ENCODE measurements around the gene ABO.
"Not testable (repeated sequence)": the region's sequence is repeated elsewhere in the genome, so short reads cannot be mapped to it uniquely, and the experiment has no call there.

Gene ABO

DNA sequence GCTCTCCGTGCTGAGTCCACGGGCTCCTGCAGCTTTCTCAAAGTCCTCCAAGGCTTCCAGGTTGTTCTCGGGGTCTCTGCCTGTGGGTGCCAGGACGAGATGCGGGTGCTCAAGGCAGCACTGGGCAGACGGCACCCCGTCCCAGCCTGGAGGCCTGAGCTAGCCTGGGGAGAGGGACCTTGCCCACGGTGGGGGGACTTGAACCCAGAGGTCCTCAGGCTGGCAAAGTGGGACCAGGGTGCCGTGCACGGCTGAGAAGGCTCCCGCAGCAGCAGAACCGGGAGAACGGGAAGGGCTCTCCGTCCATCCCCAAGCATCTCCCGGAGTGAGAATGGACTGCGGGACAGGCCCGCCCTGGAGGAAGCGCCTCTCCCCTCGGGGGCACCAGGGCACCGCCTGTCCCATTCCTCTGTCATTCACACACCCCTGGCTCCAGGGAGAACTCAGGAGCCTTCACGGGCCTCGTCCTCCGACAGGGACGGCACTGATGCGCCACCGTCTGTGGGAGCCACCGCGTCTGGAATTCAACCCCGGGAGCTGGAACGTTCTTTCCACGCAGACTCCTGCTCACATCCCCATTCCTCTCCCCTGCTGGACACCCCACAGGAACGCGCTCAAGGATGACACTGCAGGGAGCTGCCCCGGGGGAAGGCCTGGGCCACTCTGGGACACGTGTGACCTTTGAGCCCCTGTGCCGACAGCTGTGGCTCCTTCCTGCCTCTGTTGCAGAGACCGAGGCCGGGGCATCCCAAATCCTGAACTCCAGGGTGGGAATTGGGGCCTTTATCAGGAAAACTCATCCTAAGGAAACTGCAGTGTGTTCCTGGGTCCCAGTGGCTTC, 49.6 kb downstream of the ABO start:
- H3K27ac ChIP-seq (ENCODE audit: low read depth in 2 of 2, low read length in 2 of 2): no peak overlapping the region
- H3K27me3 ChIP-seq (ENCODE audit: control insufficient read depth in 2 of 2, insufficient read depth in 2 of 2, low read length in 2 of 2): no peaks in the 10 kb centered on the region
- no peak overlapping the region for H3K9ac ChIP-seq (ENCODE audit: low read depth in 1 of 2, low read length in 2 of 2)
- no peak overlapping the region for H3K4me3 ChIP-seq (ENCODE audit: low read length in 2 of 2)
- H3K36me3 ChIP-seq (ENCODE audit: control insufficient read depth in 2 of 2, insufficient read depth in 2 of 2, low read length in 2 of 2): no peaks in the 10 kb centered on the region
- H3K4me1 ChIP-seq (ENCODE audit: control insufficient read depth in 2 of 2, insufficient read depth in 2 of 2, low read length in 2 of 2): peaks cover 0 to 3% of the 10 kb centered on the region in 2 donors
- H3K9me3 ChIP-seq (ENCODE audit: control insufficient read depth in 2 of 2, low read length in 2 of 2): no peaks in the 10 kb centered on the region

DNA sequence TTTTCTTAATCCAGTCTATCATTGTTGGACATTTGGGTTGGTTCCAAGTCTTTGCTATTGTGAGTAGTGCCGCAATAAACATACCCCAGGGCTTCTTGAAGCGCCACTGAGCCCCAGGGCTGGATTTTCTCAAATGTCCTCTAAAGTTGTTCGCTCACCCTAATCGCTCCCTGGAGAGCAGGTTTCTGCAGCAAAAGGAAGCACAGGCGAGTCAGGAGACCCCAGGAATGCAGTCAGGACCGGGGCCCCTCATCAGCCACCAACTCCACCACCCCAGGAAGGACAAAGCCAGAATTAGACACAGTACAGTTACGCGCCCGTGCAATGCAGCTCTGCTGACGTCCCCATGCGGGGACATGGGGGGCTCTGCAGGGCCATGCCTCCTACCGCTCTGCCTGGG, 50.2 kb downstream of the ABO start:
- H3K4me3 ChIP-seq (ENCODE audit: low read length in 2 of 2): no peak overlapping the region
- peaks cover 0 to 3% of the 10 kb centered on the region in 2 donors for H3K4me1 ChIP-seq (ENCODE audit: control insufficient read depth in 2 of 2, insufficient read depth in 2 of 2, low read length in 2 of 2)
- no peak overlapping the region for H3K27ac ChIP-seq (ENCODE audit: low read depth in 2 of 2, low read length in 2 of 2)
- no peak overlapping the region for H3K9ac ChIP-seq (ENCODE audit: low read depth in 1 of 2, low read length in 2 of 2)
- no peaks in the 10 kb centered on the region for H3K36me3 ChIP-seq (ENCODE audit: control insufficient read depth in 2 of 2, insufficient read depth in 2 of 2, low read length in 2 of 2)
- H3K9me3 ChIP-seq (ENCODE audit: control insufficient read depth in 2 of 2, low read length in 2 of 2): no peaks in the 10 kb centered on the region
- H3K27me3 ChIP-seq (ENCODE audit: control insufficient read depth in 2 of 2, insufficient read depth in 2 of 2, low read length in 2 of 2): no peaks in the 10 kb centered on the region

DNA sequence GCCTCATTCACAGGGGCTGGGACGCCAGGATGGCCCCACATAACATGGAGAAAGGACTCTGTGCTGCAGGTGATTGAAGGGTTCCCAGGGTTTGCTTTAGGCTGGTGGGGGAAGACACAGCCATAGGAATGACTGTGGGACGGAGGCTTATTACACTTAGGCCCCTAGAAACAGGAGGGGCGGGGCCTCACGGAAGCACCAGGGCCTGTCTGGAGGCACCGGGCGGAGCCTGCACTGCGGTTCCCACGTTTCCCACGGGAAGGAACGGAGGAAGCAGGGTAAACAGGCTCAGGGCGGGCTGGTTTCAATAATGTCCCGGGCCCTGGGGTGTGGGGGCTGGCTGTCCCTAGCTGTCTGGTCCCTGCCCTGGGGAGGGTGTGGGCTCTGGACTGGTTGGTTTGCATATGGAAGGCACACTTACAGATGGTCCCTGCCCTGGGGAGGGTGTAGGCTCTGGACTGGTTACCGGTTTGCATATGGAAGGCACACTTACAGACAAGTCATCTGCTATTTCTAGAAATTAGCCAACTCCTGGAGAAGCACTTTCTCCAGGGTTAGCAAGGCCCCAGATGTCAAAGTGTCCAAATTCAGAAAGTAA, 51.7 kb downstream of the ABO start:
- not testable (repeated sequence) for H3K4me3 ChIP-seq (ENCODE audit: low read length in 2 of 2); H3K27me3 ChIP-seq (ENCODE audit: control insufficient read depth in 2 of 2, insufficient read depth in 2 of 2, low read length in 2 of 2); H3K4me1 ChIP-seq (ENCODE audit: control insufficient read depth in 2 of 2, insufficient read depth in 2 of 2, low read length in 2 of 2); H3K27ac ChIP-seq (ENCODE audit: low read depth in 2 of 2, low read length in 2 of 2); H3K9ac ChIP-seq (ENCODE audit: low read depth in 1 of 2, low read length in 2 of 2); H3K36me3 ChIP-seq (ENCODE audit: control insufficient read depth in 2 of 2, insufficient read depth in 2 of 2, low read length in 2 of 2); H3K9me3 ChIP-seq (ENCODE audit: control insufficient read depth in 2 of 2, low read length in 2 of 2)

DNA sequence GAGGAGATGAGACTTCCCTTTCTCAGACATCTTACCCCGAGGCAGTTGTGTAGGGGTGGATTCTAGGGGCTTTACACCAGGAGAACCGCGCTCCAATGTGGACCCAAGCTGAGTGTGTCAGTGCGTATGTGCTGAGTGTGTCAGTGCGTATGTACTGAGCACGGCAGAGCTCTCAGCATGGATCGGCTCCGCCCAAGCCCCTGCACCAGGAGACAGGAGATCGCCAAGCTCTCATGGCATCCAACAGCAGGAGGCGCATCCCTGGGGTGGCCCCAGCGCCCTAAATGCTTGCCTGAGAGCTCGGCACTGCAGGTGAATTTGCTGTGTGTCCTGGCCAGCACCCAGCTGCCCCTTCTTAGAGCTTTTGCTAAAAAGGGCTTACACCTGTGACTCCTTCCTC, 53.0 kb downstream of the ABO start:
- H3K27me3 ChIP-seq (ENCODE audit: control insufficient read depth in 2 of 2, insufficient read depth in 2 of 2, low read length in 2 of 2); H3K9ac ChIP-seq (ENCODE audit: low read depth in 1 of 2, low read length in 2 of 2); H3K36me3 ChIP-seq (ENCODE audit: control insufficient read depth in 2 of 2, insufficient read depth in 2 of 2, low read length in 2 of 2); H3K27ac ChIP-seq (ENCODE audit: low read depth in 2 of 2, low read length in 2 of 2); H3K9me3 ChIP-seq (ENCODE audit: control insufficient read depth in 2 of 2, low read length in 2 of 2); H3K4me1 ChIP-seq (ENCODE audit: control insufficient read depth in 2 of 2, insufficient read depth in 2 of 2, low read length in 2 of 2); H3K4me3 ChIP-seq (ENCODE audit: low read length in 2 of 2): not testable (repeated sequence)

DNA sequence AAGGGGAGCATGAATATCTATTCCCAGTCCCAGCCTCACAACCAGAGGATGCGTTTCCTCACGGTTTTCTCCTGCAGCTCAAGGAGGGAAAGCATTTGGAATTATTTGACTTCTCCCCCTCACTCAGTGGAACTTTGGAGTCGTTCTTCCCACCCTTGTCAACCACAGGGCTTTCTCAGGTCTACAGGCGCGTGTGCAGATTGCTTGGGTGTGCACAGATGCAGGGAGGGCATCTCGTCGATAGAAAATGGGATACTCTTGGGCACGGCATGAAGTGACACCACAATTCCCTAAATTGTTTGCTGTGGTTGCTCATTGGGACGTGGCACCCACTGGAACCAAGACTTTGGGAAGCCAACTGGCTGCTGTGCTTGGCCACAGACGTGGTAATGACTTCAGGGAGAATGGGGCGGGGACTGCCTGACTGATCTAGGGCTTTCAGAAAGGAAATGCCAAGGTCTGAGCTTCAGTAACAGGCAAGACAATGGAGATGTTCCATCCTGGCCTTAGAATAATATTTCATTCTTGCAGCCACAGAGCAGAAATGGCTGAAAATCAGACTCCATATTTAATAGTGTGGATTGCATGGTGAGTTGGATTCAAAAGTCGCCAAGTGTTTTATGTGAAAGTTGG, 53.7 kb downstream of the ABO start:
- Histone ChIP-seq H3K4me3 (ENCODE audit: low read length in 2 of 2) (no peak overlapping the region), H3K27ac (ENCODE audit: low read depth in 2 of 2, low read length in 2 of 2) (no peak overlapping the region), H3K27me3 (ENCODE audit: control insufficient read depth in 2 of 2, insufficient read depth in 2 of 2, low read length in 2 of 2) (peaks cover 0 to 4% of the 10 kb centered on the region in 2 donors), H3K9ac (ENCODE audit: low read depth in 1 of 2, low read length in 2 of 2) (no peak overlapping the region), H3K36me3 (ENCODE audit: control insufficient read depth in 2 of 2, insufficient read depth in 2 of 2, low read length in 2 of 2) (no peaks in the 10 kb centered on the region), H3K9me3 (ENCODE audit: control insufficient read depth in 2 of 2, low read length in 2 of 2) (no peaks in the 10 kb centered on the region), H3K4me1 (ENCODE audit: control insufficient read depth in 2 of 2, insufficient read depth in 2 of 2, low read length in 2 of 2) (peaks cover 0 to 3% of the 10 kb centered on the region in 2 donors)

DNA sequence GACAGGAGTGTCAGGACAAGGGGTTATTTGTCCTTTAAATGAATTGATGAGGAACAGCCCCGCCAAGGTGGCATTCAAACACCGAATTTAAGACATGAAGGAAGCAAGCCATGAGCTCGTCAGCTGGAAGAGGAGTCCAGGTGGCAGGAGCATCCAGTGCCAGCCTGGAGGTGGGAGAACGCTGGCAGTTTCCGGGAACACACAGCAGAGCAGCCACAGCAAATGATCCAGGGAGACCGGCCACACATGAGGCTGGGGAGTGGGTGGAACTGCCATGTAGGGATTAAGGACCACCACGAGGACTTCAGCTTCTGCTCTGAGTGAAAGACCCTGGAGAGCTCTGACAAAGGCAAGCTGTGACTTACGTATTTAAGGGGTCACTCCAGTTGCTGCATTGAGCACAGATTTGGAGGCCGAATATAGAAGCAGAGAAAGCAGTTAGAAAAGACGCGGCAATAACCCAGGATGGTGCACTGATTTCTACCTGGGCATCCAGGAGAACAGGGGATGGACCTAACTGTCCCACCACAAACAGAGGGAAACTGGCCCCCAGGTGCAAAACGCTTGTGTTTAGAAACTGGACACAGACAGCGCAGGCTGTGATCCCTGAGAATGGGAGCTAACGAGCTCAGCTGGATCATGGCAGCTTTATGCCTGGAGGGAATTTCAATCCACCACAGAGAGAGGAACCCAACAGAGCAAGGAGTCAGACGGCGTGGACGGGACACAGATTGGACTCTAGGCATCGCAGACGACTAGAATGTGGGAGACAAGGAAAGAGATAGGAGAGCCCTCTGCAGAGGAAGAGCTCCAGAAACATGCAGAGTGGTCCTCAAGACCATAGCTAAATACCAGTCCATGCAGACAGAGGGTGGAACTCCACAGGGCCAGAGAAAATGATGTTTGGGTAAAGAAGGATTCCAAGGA, 56.7 kb downstream of the ABO start:
- H3K9me3 ChIP-seq (ENCODE audit: control insufficient read depth in 2 of 2, low read length in 2 of 2); H3K4me3 ChIP-seq (ENCODE audit: low read length in 2 of 2); H3K27me3 ChIP-seq (ENCODE audit: control insufficient read depth in 2 of 2, insufficient read depth in 2 of 2, low read length in 2 of 2); H3K4me1 ChIP-seq (ENCODE audit: control insufficient read depth in 2 of 2, insufficient read depth in 2 of 2, low read length in 2 of 2); H3K36me3 ChIP-seq (ENCODE audit: control insufficient read depth in 2 of 2, insufficient read depth in 2 of 2, low read length in 2 of 2); H3K27ac ChIP-seq (ENCODE audit: low read depth in 2 of 2, low read length in 2 of 2); H3K9ac ChIP-seq (ENCODE audit: low read depth in 1 of 2, low read length in 2 of 2): not testable (repeated sequence)

DNA sequence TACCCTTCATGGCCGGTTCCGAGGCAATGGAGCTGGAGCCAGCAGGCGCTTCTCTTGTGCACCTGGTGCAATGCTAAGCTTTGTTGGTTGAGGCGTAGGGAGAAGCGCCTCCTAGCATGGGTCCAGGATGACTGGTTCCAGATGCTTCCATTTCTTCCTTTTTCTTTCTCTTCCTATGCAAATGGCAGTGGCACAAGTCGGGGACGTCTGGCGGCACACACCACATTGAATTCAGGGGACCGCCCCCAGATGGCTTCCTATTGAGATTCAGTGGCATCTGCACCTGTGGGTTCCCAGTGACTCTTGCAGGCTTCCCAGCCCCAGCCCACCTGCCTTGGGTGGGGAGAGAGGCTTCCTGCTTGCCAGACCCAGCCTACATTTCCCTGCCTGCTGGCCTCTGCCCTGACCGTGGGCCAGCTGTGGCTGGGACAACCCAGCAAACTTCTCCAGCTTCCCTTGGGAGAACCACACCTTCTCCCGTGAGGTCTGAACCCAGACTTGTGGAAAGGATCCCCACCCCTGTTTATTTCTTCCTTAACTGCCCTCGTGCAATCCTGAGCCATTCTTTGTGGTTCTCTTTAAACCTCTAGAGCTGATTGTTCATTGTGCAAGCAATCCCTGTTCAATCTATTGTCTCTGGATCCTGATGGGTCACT, 57.5 kb downstream of the ABO start:
- H3K9ac ChIP-seq (ENCODE audit: low read depth in 1 of 2, low read length in 2 of 2); H3K9me3 ChIP-seq (ENCODE audit: control insufficient read depth in 2 of 2, low read length in 2 of 2); H3K4me3 ChIP-seq (ENCODE audit: low read length in 2 of 2); H3K36me3 ChIP-seq (ENCODE audit: control insufficient read depth in 2 of 2, insufficient read depth in 2 of 2, low read length in 2 of 2); H3K27me3 ChIP-seq (ENCODE audit: control insufficient read depth in 2 of 2, insufficient read depth in 2 of 2, low read length in 2 of 2); H3K4me1 ChIP-seq (ENCODE audit: control insufficient read depth in 2 of 2, insufficient read depth in 2 of 2, low read length in 2 of 2); H3K27ac ChIP-seq (ENCODE audit: low read depth in 2 of 2, low read length in 2 of 2): not testable (repeated sequence)

DNA sequence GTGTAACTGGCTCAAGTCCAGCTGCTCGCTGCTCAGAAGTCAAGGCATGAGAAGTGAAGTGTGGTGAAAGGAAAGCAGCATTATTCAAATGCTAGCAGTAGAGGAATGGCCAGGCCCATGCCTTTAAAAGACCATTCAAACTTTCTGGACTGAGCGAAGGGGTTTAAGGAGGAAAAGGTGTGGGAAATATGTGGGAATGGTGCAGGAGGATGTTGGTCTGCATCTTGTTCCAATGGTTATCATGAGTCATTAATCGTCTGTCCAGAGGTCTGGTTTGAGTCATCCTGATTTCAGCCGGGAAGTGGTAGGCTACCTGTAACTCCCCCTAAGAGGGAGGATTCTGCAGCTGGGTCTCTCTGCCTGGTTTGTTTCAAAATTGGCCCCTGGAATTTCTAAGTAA, 60.7 kb downstream of the ABO start:
- not testable (repeated sequence) for H3K4me3 ChIP-seq (ENCODE audit: low read length in 2 of 2); H3K4me1 ChIP-seq (ENCODE audit: control insufficient read depth in 2 of 2, insufficient read depth in 2 of 2, low read length in 2 of 2); H3K9me3 ChIP-seq (ENCODE audit: control insufficient read depth in 2 of 2, low read length in 2 of 2); H3K9ac ChIP-seq (ENCODE audit: low read depth in 1 of 2, low read length in 2 of 2); H3K27me3 ChIP-seq (ENCODE audit: control insufficient read depth in 2 of 2, insufficient read depth in 2 of 2, low read length in 2 of 2); H3K36me3 ChIP-seq (ENCODE audit: control insufficient read depth in 2 of 2, insufficient read depth in 2 of 2, low read length in 2 of 2); H3K27ac ChIP-seq (ENCODE audit: low read depth in 2 of 2, low read length in 2 of 2)

DNA sequence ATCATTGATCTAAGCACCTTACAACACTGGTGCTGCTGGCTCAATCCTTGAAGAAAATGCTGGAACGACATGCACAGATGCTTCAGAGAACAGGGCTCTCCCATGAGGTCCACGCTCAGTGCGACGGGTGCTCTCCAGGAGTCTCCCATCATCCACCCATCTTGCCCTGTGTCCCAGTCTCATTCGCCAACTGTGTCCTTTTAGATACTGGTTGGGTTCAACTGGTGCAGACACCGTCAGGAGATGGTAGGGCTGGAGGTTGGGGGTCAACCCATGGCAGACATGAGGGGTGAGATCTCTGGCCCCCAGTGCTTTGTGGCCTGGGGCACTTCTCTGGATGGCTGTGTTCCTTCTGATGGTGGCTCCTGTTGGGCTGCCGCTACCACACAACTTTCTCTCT, 64.4 kb downstream of the ABO start:
- no peaks in the 10 kb centered on the region for H3K27me3 ChIP-seq (ENCODE audit: control insufficient read depth in 2 of 2, insufficient read depth in 2 of 2, low read length in 2 of 2)
- no peaks in the 10 kb centered on the region for H3K4me1 ChIP-seq (ENCODE audit: control insufficient read depth in 2 of 2, insufficient read depth in 2 of 2, low read length in 2 of 2)
- H3K4me3 ChIP-seq (ENCODE audit: low read length in 2 of 2): no peak overlapping the region
- H3K27ac ChIP-seq (ENCODE audit: low read depth in 2 of 2, low read length in 2 of 2): no peak overlapping the region
- H3K36me3 ChIP-seq (ENCODE audit: control insufficient read depth in 2 of 2, insufficient read depth in 2 of 2, low read length in 2 of 2): no peaks in the 10 kb centered on the region
- no peak overlapping the region for H3K9ac ChIP-seq (ENCODE audit: low read depth in 1 of 2, low read length in 2 of 2)
- no peaks in the 10 kb centered on the region for H3K9me3 ChIP-seq (ENCODE audit: control insufficient read depth in 2 of 2, low read length in 2 of 2)

Measured in mucosa of rectum (tissue), 2 donors.